Heart left ventricle (tissue), 13 donors: ENCODE measurements around the gene ADI1.

Experiments used
- POLR2A ChIP-seq, 2 donors: fragments of 450-650 bp; IDR thresholded peaks; one replicate each; pipeline ENCODE4 v1.6.1; 2017; ENCODE audit warnings: antibody characterized with exemption in 2 of 2, mild to moderate bottlenecking in 2 of 2, moderate library complexity in 2 of 2
- TF ChIP-seq, protein P1 (sequence below), 12 donors: fragments of 200-600 bp; sonication (generic) in 4 of 12; IDR thresholded peaks; one replicate each; pipeline versions ENCODE4 v1.5.0 to v1.8.0; 2018 to 2022; ENCODE audit warnings: antibody characterized with exemption in 12 of 12, mild to moderate bottlenecking in 5 of 12
- donor health status: ischemic (EF 13 %, LVEDD 7.1; RV severe dilation, severe dysfunction).
- donor health status: DM: no; HTN: yes; CAD: no.
- donor health status: DM: no; HTN: no; CAD: no.
- donor health status: ischemic (EF 25% LVEDD 6.9; RV normal size, moderate dysfunction).
- donor health status: ischemic (EF 25% LVEDD 5.7; RV mildly dilated, moderate dysfunction).
- donor health status: ischemic (EF 35%, LVEDD 5.7; RV mildly dilated, moderate dysfunction).
- donor health status: nonischemic (EF 11% LVEDD 7.7; RV severe dilation, severe dysfunction).
- donor health status: DM: yes; HTN: yes; CAD: no.
- donor health status: PGD.
- donor health status: ischemic (EF 29% LVEDD 5.4; RV normal size, mild dysfunction).
- donor health status: nonischemic (EF 23%, LVEDD 6.1; RV moderate dilation, normal function).

DNA sequence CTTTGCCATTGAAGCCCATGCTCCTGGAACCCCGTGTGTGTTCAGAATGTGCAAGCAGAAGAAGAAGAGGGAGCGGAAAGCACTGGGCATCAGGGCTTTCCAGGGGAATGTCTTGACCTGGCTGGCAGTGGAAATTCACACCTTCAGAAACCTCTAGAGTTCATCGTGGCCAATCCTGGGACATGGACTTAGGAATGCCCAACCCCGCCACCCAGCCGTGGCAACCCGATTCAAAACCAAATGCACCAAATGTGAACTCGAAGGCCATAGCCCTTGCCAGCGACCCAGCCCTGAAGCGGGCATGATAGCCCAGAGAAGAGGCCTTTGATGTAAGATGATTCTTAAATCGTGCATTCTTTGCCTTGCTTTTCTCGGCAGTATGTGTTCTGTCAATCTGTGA is 69.4 kb downstream of the ADI1 start:
- TF ChIP-seq, protein P1, sequence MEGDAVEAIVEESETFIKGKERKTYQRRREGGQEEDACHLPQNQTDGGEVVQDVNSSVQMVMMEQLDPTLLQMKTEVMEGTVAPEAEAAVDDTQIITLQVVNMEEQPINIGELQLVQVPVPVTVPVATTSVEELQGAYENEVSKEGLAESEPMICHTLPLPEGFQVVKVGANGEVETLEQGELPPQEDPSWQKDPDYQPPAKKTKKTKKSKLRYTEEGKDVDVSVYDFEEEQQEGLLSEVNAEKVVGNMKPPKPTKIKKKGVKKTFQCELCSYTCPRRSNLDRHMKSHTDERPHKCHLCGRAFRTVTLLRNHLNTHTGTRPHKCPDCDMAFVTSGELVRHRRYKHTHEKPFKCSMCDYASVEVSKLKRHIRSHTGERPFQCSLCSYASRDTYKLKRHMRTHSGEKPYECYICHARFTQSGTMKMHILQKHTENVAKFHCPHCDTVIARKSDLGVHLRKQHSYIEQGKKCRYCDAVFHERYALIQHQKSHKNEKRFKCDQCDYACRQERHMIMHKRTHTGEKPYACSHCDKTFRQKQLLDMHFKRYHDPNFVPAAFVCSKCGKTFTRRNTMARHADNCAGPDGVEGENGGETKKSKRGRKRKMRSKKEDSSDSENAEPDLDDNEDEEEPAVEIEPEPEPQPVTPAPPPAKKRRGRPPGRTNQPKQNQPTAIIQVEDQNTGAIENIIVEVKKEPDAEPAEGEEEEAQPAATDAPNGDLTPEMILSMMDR (IDR thresholded peaks at IDR 0.05): no peak
- TF ChIP-seq POLR2A (IDR thresholded peaks at IDR 0.05): no peak
